Ureter (tissue), 1 donor: Measurements from ENCODE around the gene SEMA4C. TPM values are rescaled to one million over a fixed set of nuclear protein-coding genes. Genes with fewer than 3 reads are reported as not detected.

Source experiments
- DNase-seq: peaks from one replicate; pipeline ENCODE4 v3.0.0-alpha.2; 2020; ENCODE audit warnings: low spot score
- total RNA-seq: library from RNA; stranded (reverse); gene quantifications from one replicate; pipeline ENCODE4 v1.2.4, GENCODE V29; 2023
- donor health status: DM: yes; HTN: yes; CAD: no.

SEMA4C gene
- total RNA-seq, 1 donor from 2014 or later, result 58.0 TPM

- DNase-seq, result no peak
Measured at GRCh38 chr2:96881349-96882195, 11.7 kb upstream of the SEMA4C start.

- no peak for DNase-seq
Measured at GRCh38 chr2:96880891-96881273, 11.0 kb upstream of the SEMA4C start.

- no peak for DNase-seq
Measured at GRCh38 chr2:96879545-96880040, 9.7 kb upstream of the SEMA4C start.

- no peak for DNase-seq
Measured at GRCh38 chr2:96878796-96879544, 9.1 kb upstream of the SEMA4C start.

- no peak for DNase-seq
Measured at GRCh38 chr2:96878171-96878570, 8.3 kb upstream of the SEMA4C start.

GRCh38 chr2:96877631-96878092 lies 7.8 kb upstream of the SEMA4C start:
- no peak for DNase-seq

- DNase-seq, result no peak
Measured at GRCh38 chr2:96877042-96877451, 7.2 kb upstream of the SEMA4C start.

GRCh38 chr2:96876269-96877041 lies 6.6 kb upstream of the SEMA4C start:
- no peak for DNase-seq

- no peak for DNase-seq
Measured at GRCh38 chr2:96875498-96876268, 5.8 kb upstream of the SEMA4C start.

GRCh38 chr2:96874198-96874831 lies 4.4 kb upstream of the SEMA4C start:
- DNase-seq, result no peak

GRCh38 chr2:96873651-96874096 lies 3.8 kb upstream of the SEMA4C start:
- DNase-seq, result no peak

GRCh38 chr2:96872591-96873349 lies 2.9 kb upstream of the SEMA4C start:
- DNase-seq, result no peak

- peak; percentile 75 for DNase-seq
Measured at GRCh38 chr2:96870626-96871255, 861 bp upstream of the SEMA4C start.

- DNase-seq, result peak; percentile 87
Measured at GRCh38 chr2:96869281-96869821, 529 bp downstream of the SEMA4C start.

GRCh38 chr2:96868555-96869280 lies 1.2 kb downstream of the SEMA4C start:
- peak; percentile 93 for DNase-seq

GRCh38 chr2:96867756-96868554 lies 1.9 kb downstream of the SEMA4C start:
- no peak for DNase-seq

- peak; percentile 41 for DNase-seq
Measured at GRCh38 chr2:96866986-96867755, 2.7 kb downstream of the SEMA4C start.
